Neutrophil (primary cell): ENCODE data around the gene CCBE1.

Experiments used
- H3K27ac ChIP-seq: fragments of 200-600 bp; sonication (generic); 2 replicates; pipeline ENCODE4 v1.5.1; 2016; ENCODE audit warnings: mild to moderate bottlenecking, moderate library complexity
- H3K27me3 ChIP-seq: fragments of 200-600 bp; sonication (generic); 2 replicates; pipeline ENCODE4 v1.6.0; 2016; ENCODE audit warnings: mild to moderate bottlenecking
- H3K36me3 ChIP-seq: fragments of 200-600 bp; sonication (generic); 2 replicates; pipeline ENCODE4 v1.5.1; 2017
- H3K4me1 ChIP-seq, 2 experiments: fragments of 200-600 bp in 1 of 2; sonication (generic) in 1 of 2; 1 replicate in 1 of 2; 2 replicates in 1 of 2; pipeline versions ENCODE4 v1.5.1 to v1.6.1; 2013 to 2016; ENCODE audit warnings: low read depth in 1 of 2, low read length in 1 of 2, mild to moderate bottlenecking in 1 of 2, moderate library complexity in 1 of 2; ENCODE audit not compliant: control insufficient read depth in 1 of 2, insufficient read depth in 1 of 2
- H3K4me3 ChIP-seq, 2 experiments: fragments of 200-600 bp in 1 of 2; sonication (generic) in 1 of 2; 1 replicate in 1 of 2; 2 replicates in 1 of 2; pipeline ENCODE4 v1.5.1; 2013 to 2016; ENCODE audit warnings: low read depth in 1 of 2, low read length in 1 of 2, mild to moderate bottlenecking in 1 of 2, moderate library complexity in 1 of 2
- H3K9me3 ChIP-seq: fragments of 200-600 bp; sonication (generic); 2 replicates; pipeline ENCODE4 v1.5.1; 2016
- CTCF ChIP-seq: fragments of 200-600 bp; sonication (generic); IDR thresholded peaks from 2 replicates; pipeline ENCODE4 v1.5.1; 2016; ENCODE audit warnings: antibody characterized with exemption

CCBE1 gene

DNA sequence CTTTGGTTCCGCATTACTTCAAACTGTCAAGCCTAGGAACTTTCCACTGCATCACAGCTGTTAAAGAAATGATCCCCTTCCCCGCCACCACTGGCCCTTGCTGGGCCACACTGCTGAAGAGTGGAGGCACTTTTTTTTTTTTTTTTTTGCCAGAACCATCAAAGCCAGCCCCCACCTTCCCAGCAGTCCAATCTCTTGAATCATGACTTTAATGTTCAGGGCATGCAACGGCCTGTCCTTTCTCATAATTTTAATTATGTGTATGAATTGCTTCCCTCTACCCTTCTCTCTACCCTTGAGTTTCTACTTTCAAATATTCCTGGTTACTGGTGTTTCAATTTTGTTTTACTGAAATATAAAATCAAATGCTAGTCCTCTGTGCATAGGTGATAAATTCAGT lies 236.1 kb downstream of the CCBE1 start:
- no peak overlapping the region for H3K27ac ChIP-seq
- H3K9me3 ChIP-seq, result no peaks in the 10 kb centered on the region
- H3K27me3 ChIP-seq, result no peaks in the 10 kb centered on the region
- TF ChIP-seq CTCF, result no peak
- H3K36me3 ChIP-seq, result no peaks in the 10 kb centered on the region
- no peak overlapping the region for H3K4me3 ChIP-seq
- no peaks in the 10 kb centered on the region for H3K4me1 ChIP-seq

DNA sequence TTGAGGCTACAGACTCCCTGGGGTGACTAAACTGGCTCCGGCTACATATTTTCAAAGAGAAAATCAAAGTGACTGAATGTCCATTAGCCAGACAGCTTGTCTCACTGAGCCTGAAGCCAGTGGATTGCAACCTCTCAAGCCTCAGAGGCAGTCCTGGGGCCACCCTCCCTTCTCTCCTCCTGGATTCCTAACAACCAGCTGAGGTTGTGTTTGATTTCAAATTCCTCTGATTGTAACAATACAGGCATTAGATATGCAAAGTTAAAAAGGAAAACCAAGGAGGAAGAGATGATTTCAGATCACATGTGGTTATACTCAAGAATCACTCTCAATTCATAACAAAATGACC lies 237.2 kb downstream of the CCBE1 start:
- H3K4me1 ChIP-seq, result no peaks in the 10 kb centered on the region
- no peaks in the 10 kb centered on the region for H3K36me3 ChIP-seq
- H3K27ac ChIP-seq, result no peak overlapping the region
- H3K9me3 ChIP-seq, result no peaks in the 10 kb centered on the region
- no peak for TF ChIP-seq CTCF
- H3K4me3 ChIP-seq, result no peak overlapping the region
- H3K27me3 ChIP-seq, result peaks cover 7% of the 10 kb centered on the region

DNA sequence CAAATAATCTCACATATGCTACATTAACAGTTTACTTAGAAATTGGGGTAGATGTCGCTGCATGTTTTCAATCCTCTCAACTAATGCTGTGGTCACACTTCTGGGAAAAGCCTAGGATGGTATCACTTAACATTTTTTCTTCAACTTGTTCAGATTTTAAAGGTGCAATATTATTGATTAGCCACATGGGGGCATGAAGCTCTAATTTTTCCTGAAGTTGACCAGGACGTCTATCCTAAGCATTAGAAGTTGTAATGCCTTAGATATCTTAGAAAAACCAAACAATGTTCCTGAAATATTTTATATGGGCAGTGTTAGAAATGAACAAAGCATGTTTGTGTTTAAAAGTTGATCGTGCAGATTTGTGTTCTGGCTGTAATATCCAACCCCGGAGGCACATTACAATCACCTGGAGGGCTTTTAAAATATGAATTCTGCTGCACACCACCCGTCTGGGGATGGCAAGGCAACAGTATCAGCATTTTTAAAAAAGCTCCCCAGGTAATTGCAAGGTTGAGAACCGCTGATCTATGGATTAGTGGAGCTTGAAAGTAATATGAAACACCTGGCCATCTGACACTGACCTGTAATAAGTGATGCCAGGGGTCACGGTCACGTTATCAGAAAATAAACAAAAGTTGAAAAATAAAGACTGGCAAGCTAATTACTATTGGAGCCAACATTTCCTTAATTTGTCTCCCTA lies 237.7 kb downstream of the CCBE1 start:
- no peak overlapping the region for H3K27ac ChIP-seq
- H3K36me3 ChIP-seq, result no peaks in the 10 kb centered on the region
- no peaks in the 10 kb centered on the region for H3K4me1 ChIP-seq
- H3K9me3 ChIP-seq, result no peaks in the 10 kb centered on the region
- H3K27me3 ChIP-seq, result peaks cover 12% of the 10 kb centered on the region
- no peak overlapping the region for H3K4me3 ChIP-seq
- TF ChIP-seq CTCF, result no peak

DNA sequence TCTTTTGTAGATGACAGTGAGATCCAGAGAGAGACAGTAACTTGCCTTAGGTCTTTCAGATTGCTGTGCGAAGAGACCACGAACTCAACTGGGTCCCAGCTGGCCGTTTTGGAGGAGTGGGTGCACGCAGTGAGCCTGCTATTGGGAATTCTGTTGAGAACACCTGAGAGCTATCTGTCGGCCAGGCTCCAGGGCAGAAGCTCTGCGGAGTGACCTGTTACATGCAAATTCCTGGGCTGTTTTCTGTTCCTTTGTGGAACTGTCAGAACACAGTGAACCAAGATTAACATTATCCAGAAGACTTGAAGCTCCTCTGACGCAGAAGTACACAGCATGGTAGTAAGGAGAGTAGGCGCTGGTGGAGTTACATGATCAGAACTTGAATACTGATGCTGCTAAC lies 238.6 kb downstream of the CCBE1 start:
- Histone ChIP-seq H3K36me3 (no peaks in the 10 kb centered on the region), H3K4me3 (no peak overlapping the region)
- TF ChIP-seq CTCF, result no peak

DNA sequence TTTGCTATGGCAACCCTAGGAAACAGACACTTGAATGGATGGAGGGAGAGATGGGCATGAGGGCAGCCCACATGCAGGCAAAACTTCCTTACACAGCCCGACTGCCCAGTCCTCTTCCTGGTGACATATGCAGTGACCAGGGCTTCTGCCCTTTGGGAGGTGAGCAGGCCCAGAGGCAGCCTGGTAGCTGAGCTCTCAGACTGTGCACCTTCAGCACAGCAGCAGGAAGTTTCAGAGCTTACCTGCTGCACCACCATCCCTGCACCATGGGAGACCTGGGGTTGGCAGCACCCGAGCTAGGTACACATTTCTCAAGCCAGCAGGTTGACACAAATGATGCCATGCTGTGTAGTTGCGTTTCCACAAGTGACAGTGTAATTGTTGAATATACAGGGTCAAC lies 240.6 kb downstream of the CCBE1 start:
- Histone ChIP-seq H3K4me3 (no peak overlapping the region), H3K9me3 (no peaks in the 10 kb centered on the region), H3K27ac (no peak overlapping the region), H3K36me3 (no peaks in the 10 kb centered on the region), H3K27me3 (peaks cover 16% of the 10 kb centered on the region), H3K4me1 (no peaks in the 10 kb centered on the region)
- TF ChIP-seq CTCF, result no peak

More for the DNA sequence above, 238.6 kb downstream of the CCBE1 start:
- H3K9me3 ChIP-seq, result no peaks in the 10 kb centered on the region
- no peak overlapping the region for H3K27ac ChIP-seq
- H3K27me3 ChIP-seq, result peaks cover 16% of the 10 kb centered on the region
- no peaks in the 10 kb centered on the region for H3K4me1 ChIP-seq
